Measurements from ENCODE around the gene TBX2. TPM values are rescaled to one million over a fixed set of nuclear protein-coding genes. Genes with fewer than 3 reads are reported as not detected.
"Not testable (repeated sequence)": the region's sequence is repeated elsewhere in the genome, so short reads cannot be mapped to it uniquely, and the experiment has no call there.

TBX2 gene
- total RNA-seq, 3 donors from 2014 or later, result 6.6 to 9.0 (median 8.2) TPM

DNA sequence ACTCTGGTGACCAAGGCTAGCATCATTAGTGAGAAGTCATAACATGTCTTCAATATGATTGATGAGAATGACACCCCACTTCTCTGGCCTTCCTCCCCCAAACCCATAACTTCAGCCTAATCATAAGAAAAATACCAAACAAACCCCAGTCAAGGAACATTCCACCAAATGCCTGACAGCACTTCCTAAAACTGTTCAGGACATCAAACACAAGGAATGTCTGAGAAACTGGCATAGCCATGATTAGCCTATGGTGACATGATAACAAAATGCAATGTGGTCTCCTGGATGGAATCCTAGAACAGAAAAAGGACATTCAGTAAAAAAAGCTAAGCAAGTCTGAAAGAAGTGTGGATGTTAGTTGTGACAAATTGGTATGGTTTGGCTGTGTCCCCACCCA, 27.9 kb downstream of the TBX2 start:
- no peak for DNase-seq
- intact Hi-C loops (cut with DNase I, micrococcal nuclease), result loop anchor here in 1 of 2 donors (5.0 kb wide), 1 partner anchor 130 kb away; no protein-coding TSS in a partner anchor
- Histone ChIP-seq H3K9me3 (no peaks in the 10 kb centered on the region), H3K4me1 (ENCODE audit: low read depth) (no peaks in the 10 kb centered on the region), H3K4me3 (no peak overlapping the region), H3K36me3 (ENCODE audit: low read depth) (no peaks in the 10 kb centered on the region)
- TF ChIP-seq, protein P1, sequence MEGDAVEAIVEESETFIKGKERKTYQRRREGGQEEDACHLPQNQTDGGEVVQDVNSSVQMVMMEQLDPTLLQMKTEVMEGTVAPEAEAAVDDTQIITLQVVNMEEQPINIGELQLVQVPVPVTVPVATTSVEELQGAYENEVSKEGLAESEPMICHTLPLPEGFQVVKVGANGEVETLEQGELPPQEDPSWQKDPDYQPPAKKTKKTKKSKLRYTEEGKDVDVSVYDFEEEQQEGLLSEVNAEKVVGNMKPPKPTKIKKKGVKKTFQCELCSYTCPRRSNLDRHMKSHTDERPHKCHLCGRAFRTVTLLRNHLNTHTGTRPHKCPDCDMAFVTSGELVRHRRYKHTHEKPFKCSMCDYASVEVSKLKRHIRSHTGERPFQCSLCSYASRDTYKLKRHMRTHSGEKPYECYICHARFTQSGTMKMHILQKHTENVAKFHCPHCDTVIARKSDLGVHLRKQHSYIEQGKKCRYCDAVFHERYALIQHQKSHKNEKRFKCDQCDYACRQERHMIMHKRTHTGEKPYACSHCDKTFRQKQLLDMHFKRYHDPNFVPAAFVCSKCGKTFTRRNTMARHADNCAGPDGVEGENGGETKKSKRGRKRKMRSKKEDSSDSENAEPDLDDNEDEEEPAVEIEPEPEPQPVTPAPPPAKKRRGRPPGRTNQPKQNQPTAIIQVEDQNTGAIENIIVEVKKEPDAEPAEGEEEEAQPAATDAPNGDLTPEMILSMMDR (IDR thresholded peaks at IDR 0.05), result no peak
- ATAC-seq, result no peak

DNA sequence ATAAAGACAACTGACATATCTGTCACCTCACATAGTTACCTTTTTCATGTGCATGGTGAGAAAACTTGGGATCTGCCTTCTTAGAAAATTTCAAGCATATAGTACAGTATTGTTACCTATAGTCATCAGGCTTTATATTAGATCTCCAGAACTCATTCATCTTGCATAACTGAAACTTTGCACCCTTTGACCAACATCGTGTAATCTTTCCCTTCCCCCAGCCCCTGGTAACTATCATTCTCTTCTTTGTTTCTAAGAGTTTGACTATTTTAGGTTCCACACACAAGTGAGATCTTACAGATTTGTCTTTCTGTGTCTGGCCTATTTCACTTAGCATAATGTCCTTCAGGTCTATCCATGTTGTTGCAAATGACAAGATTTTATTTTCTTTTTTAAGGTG, 29.6 kb downstream of the TBX2 start:
- Histone ChIP-seq H3K36me3 (ENCODE audit: low read depth) (no peaks in the 10 kb centered on the region), H3K9me3 (no peaks in the 10 kb centered on the region), H3K4me3 (no peak overlapping the region), H3K4me1 (ENCODE audit: low read depth) (no peaks in the 10 kb centered on the region)
- DNase-seq, result no peak
- intact Hi-C loops (cut with DNase I, micrococcal nuclease), result loop anchor here in 1 of 2 donors (5.0 kb wide), 1 partner anchor 128 kb away; no protein-coding TSS in a partner anchor
- TF ChIP-seq, protein P1 (IDR thresholded peaks at IDR 0.05), result no peak
- ATAC-seq, result no peak

DNA sequence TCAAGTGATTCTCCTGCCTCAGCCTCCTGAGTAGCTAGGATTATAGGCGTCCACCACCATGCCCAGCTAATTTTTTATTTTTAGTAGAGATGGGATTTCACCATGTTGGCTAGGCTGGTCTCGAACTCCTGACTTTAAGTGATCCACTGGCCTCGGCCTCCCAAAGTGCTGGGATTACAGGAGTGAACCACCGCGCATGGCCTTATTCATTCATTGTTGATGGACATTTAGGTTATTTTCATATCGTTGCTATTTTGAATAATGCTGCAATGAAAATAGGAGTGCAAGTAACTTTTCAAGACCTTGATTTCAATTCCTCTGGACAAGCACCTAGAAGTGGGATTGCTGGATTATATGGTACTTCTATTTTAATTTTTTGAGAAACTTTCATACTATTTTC, 30.2 kb downstream of the TBX2 start:
- not testable (repeated sequence) for DNase-seq; H3K36me3 ChIP-seq (ENCODE audit: low read depth); H3K9me3 ChIP-seq; H3K4me1 ChIP-seq (ENCODE audit: low read depth); ATAC-seq; H3K4me3 ChIP-seq
- intact Hi-C loops (cut with DNase I, micrococcal nuclease), result loop anchor here in 1 of 2 donors (5.0 kb wide), 1 partner anchor 127 kb away; no protein-coding TSS in a partner anchor

DNA sequence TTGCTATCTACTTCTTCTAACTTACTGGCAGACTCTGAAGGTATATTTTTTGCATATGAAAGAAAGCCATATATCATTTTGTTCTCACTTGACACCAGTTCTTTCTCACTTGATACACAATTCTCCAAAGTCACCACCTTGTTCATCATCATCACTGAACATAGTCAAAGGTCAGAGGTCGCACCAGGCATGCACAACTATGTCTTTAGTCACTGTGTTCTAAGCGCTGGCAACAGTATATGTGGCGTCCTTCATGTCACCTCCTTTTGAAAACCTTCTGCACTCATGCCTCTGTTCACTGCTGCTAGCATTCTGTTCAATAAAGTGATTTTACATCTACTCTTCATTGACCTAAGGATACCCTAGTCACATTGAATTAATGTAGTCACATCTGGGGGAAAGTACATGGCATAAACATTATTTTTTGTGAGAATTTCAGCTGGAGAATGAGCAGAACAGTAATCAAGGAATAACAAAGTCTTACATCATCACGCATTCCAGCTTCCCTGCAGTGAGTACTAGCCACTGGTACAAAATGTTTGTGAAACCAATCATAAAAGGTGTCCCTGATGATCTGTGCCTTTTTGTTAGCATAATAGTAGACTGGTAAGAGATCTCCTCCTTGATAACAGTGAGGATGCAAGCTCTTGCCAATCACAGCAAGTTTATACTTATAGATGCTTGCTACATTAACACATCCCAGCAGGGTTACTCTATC, 32.1 kb downstream of the TBX2 start:
- Histone ChIP-seq H3K36me3 (ENCODE audit: low read depth) (no peaks in the 10 kb centered on the region), H3K4me3 (no peak overlapping the region), H3K9me3 (peaks cover 3% of the 10 kb centered on the region), H3K4me1 (ENCODE audit: low read depth) (no peaks in the 10 kb centered on the region)
- DNase-seq (no peak), ATAC-seq (no peak)
- intact Hi-C loops (cut with DNase I, micrococcal nuclease), result no loop called here
- TF ChIP-seq, protein P1 (IDR thresholded peaks at IDR 0.05), result no peak

DNA sequence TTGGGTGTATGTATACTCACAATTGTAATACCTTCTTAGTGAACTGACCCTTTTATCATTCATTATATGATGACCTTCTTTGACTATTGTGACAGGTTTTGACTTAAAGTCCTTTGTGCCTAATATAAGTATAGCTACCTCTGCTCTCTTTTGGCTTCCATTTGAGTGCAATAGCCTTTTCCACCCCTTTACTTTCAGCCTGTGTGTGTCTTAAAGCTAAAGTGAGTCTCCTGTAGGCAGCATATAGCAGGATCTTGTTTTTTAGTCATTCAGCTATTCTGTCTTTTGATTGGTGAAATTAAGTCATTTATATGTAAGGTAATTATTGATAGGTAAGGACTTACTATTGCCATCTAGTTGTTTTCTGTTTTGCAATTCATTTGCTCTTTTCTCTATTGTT, 36.6 kb downstream of the TBX2 start:
- Histone ChIP-seq H3K9me3 (peaks cover 8% of the 10 kb centered on the region), H3K36me3 (ENCODE audit: low read depth) (no peaks in the 10 kb centered on the region), H3K4me1 (ENCODE audit: low read depth) (no peaks in the 10 kb centered on the region), H3K4me3 (no peak overlapping the region)
- DNase-seq (no peak), ATAC-seq (no peak)
- TF ChIP-seq, protein P1 (IDR thresholded peaks at IDR 0.05), result no peak
- intact Hi-C loops (cut with DNase I, micrococcal nuclease), result no loop called here

DNA sequence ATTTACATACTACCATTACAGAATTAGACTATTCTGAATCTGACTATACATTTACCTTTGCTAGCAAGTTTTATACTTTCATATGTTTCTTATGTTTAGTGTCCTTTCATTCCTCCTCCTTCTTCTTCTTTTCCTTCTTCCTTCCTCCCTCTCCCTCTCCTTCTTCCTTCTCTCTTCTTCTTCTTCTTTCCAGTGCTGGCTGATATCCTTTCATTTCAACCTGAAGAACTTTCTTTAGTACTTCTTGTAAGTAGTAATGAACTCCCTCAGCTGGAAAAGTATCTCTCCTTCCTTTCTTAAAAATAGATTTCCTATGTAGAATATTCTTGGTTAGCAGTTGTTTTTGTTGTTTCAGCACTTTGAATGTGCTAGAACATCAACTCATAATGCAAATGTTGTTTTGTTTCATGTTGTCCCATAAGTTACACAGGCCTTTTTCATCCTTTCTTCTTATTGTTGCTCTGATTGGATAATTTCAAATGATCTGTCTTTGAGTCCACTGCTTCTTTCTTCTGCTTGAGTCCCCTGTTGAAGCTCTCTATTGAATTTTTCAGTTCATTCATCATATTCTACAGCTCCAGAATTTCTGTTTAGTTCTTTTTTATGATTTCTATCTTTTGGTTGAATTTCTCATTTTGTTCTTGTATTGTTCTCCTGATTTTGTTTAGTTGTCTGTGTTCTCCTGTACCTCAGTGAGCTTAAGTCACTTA, 37.5 kb downstream of the TBX2 start:
- H3K4me1 ChIP-seq (ENCODE audit: low read depth), result no peaks in the 10 kb centered on the region
- TF ChIP-seq, protein P1 (IDR thresholded peaks at IDR 0.05), result no peak
- intact Hi-C loops (cut with DNase I, micrococcal nuclease), result no loop called here
- ATAC-seq, result no peak
- H3K36me3 ChIP-seq (ENCODE audit: low read depth), result no peaks in the 10 kb centered on the region
- DNase-seq, result no peak
- H3K4me3 ChIP-seq, result no peak overlapping the region
- H3K9me3 ChIP-seq, result peaks cover 8% of the 10 kb centered on the region
